KMS-11 (cell line): ENCODE data around the gene ZC3H15.

ENCODE experiments used
- H2AFZ ChIP-seq: fragments of 200-600 bp; sonication (generic); 2 replicates; pipeline ENCODE4 v1.6.1; 2016; ENCODE audit warnings: antibody characterized with exemption, mixed run types, low read depth
- H3K27ac ChIP-seq: fragments of 200-600 bp; sonication (generic); 2 replicates; pipeline ENCODE4 v1.6.1; 2016; ENCODE audit warnings: mild to moderate bottlenecking, mixed run types
- H3K27me3 ChIP-seq: fragments of 200-600 bp; sonication (generic); 2 replicates; pipeline ENCODE4 v1.6.1; 2017; ENCODE audit warnings: mild to moderate bottlenecking, low read depth, mixed run types, moderate library complexity; ENCODE audit not compliant: insufficient read depth
- H3K36me3 ChIP-seq: fragments of 200-600 bp; sonication (generic); 2 replicates; pipeline ENCODE4 v1.6.1; 2017; ENCODE audit warnings: mild to moderate bottlenecking, mixed run types; ENCODE audit not compliant: insufficient read depth
- H3K4me1 ChIP-seq: fragments of 200-600 bp; sonication (generic); 2 replicates; pipeline ENCODE4 v1.6.1; 2016; ENCODE audit warnings: mild to moderate bottlenecking, low read depth, mixed run types; ENCODE audit not compliant: poor library complexity, severe bottlenecking
- H3K4me2 ChIP-seq: fragments of 200-600 bp; sonication (generic); 2 replicates; pipeline ENCODE4 v1.7.0; 2016; ENCODE audit warnings: mild to moderate bottlenecking, mixed run types
- H3K4me3 ChIP-seq: fragments of 200-600 bp; sonication (generic); IDR thresholded peaks from 2 replicates; pipeline ENCODE4 v1.6.1; 2017; ENCODE audit warnings: low read depth, low read length, mixed read lengths; ENCODE audit not compliant: insufficient read depth
- H3K79me2 ChIP-seq: fragments of 200-600 bp; sonication (generic); 2 replicates; pipeline ENCODE4 v1.6.1; 2016; ENCODE audit warnings: low read depth, mixed run types; ENCODE audit not compliant: insufficient read depth
- H3K9ac ChIP-seq: fragments of 200-600 bp; sonication (generic); 2 replicates; pipeline ENCODE4 v1.6.1; 2016; ENCODE audit warnings: mild to moderate bottlenecking, mixed run types
- H4K20me1 ChIP-seq: fragments of 200-600 bp; sonication (generic); 2 replicates; pipeline ENCODE4 v1.6.1; 2016; ENCODE audit warnings: mild to moderate bottlenecking, mixed run types; ENCODE audit not compliant: insufficient read depth
- CTCF ChIP-seq: fragments of 200-600 bp; sonication (generic); conservative IDR thresholded peaks from 2 replicates; pipeline ENCODE4 v1.6.1; 2017; ENCODE audit warnings: low read depth, mild to moderate bottlenecking, antibody characterized with exemption, low read length, moderate library complexity, mixed read lengths

ZC3H15 gene

GRCh38 chr2:186526281-186526680 lies 40.2 kb downstream of the ZC3H15 start:
- no peak for TF ChIP-seq CTCF
- Histone ChIP-seq H2AFZ (no peak overlapping the region), H3K4me3 (no peak overlapping the region), H3K36me3 (no peaks in the 10 kb centered on the region; the same call in 1 of the 2 replicates), H3K4me1 (no peaks in the 10 kb centered on the region), H3K4me2 (no peak overlapping the region), H3K27ac (no peak overlapping the region), H4K20me1 (no peaks in the 10 kb centered on the region), H3K9ac (no peak overlapping the region), H3K27me3 (no peaks in the 10 kb centered on the region), H3K79me2 (no peaks in the 10 kb centered on the region)

- Histone ChIP-seq H3K27me3 (no peaks in the 10 kb centered on the region), H3K9ac (no peak overlapping the region), H3K4me2 (no peak overlapping the region), H2AFZ (no peak overlapping the region), H3K4me3 (no peak overlapping the region), H3K4me1 (no peaks in the 10 kb centered on the region), H3K36me3 (no peaks in the 10 kb centered on the region), H3K27ac (no peak overlapping the region), H4K20me1 (no peaks in the 10 kb centered on the region), H3K79me2 (no peaks in the 10 kb centered on the region)
- TF ChIP-seq CTCF, result no peak
Observed at GRCh38 chr2:186530314-186530713, 44.3 kb downstream of the ZC3H15 start.

- Histone ChIP-seq H3K36me3 (no peaks in the 10 kb centered on the region), H3K9ac (no peak overlapping the region), H3K4me2 (no peak overlapping the region), H3K4me1 (no peaks in the 10 kb centered on the region), H3K79me2 (no peaks in the 10 kb centered on the region), H3K4me3 (no peak overlapping the region), H3K27me3 (no peaks in the 10 kb centered on the region), H3K27ac (no peak overlapping the region), H4K20me1 (no peaks in the 10 kb centered on the region), H2AFZ (no peak overlapping the region)
- TF ChIP-seq CTCF, result no peak
Observed at GRCh38 chr2:186531257-186531775, 45.3 kb downstream of the ZC3H15 start.

- no peaks in the 10 kb centered on the region for H3K4me1 ChIP-seq
- H4K20me1 ChIP-seq, result no peaks in the 10 kb centered on the region
- no peak overlapping the region for H3K4me3 ChIP-seq
- H3K27ac ChIP-seq, result no peak overlapping the region
- H3K9ac ChIP-seq, result no peak overlapping the region
- H2AFZ ChIP-seq, result no peak overlapping the region
- H3K4me2 ChIP-seq, result no peak overlapping the region
- no peaks in the 10 kb centered on the region for H3K79me2 ChIP-seq
- no peak for TF ChIP-seq CTCF
- no peaks in the 10 kb centered on the region for H3K27me3 ChIP-seq
- no peaks in the 10 kb centered on the region for H3K36me3 ChIP-seq
Observed at GRCh38 chr2:186532891-186533290, 46.8 kb downstream of the ZC3H15 start.
